ENCODE data around the gene TMEM37.

TMEM37 gene

GRCh38 chr2:119417908-119418307, 13.7 kb upstream of the TMEM37 start:
- DNase-seq (ENCODE audit: low read depth in 2 of 2) = no peak

GRCh38 chr2:119419065-119419464, 12.6 kb upstream of the TMEM37 start:
- no peak for DNase-seq (ENCODE audit: low read depth in 2 of 2)

- no peak for DNase-seq (ENCODE audit: low read depth in 2 of 2)
Measured at GRCh38 chr2:119419803-119420508, 11.7 kb upstream of the TMEM37 start.

GRCh38 chr2:119421304-119421703, 10.3 kb upstream of the TMEM37 start:
- DNase-seq (ENCODE audit: low read depth in 2 of 2) = no peak

GRCh38 chr2:119421741-119422140, 9.9 kb upstream of the TMEM37 start:
- no peak for DNase-seq (ENCODE audit: low read depth in 2 of 2)

- DNase-seq (ENCODE audit: low read depth in 2 of 2) = no peak
Measured at GRCh38 chr2:119422360-119423107, 9.1 kb upstream of the TMEM37 start.

GRCh38 chr2:119423108-119423444, 8.6 kb upstream of the TMEM37 start:
- no peak for DNase-seq (ENCODE audit: low read depth in 2 of 2)

GRCh38 chr2:119423811-119424210, 7.8 kb upstream of the TMEM37 start:
- no peak for DNase-seq (ENCODE audit: low read depth in 2 of 2)

- no peak for DNase-seq (ENCODE audit: low read depth in 2 of 2)
Measured at GRCh38 chr2:119424284-119425118, 7.2 kb upstream of the TMEM37 start.

- no peak for DNase-seq (ENCODE audit: low read depth in 2 of 2)
Measured at GRCh38 chr2:119425119-119425405, 6.6 kb upstream of the TMEM37 start.

GRCh38 chr2:119425620-119426395, 5.8 kb upstream of the TMEM37 start:
- no peak for DNase-seq (ENCODE audit: low read depth in 2 of 2)

- no peak for DNase-seq (ENCODE audit: low read depth in 2 of 2)
Measured at GRCh38 chr2:119426396-119426675, 5.3 kb upstream of the TMEM37 start.

- no peak for DNase-seq (ENCODE audit: low read depth in 2 of 2)
Measured at GRCh38 chr2:119426801-119427395, 4.8 kb upstream of the TMEM37 start.

- DNase-seq (ENCODE audit: low read depth in 2 of 2) = no peak
Measured at GRCh38 chr2:119427756-119428155, 3.9 kb upstream of the TMEM37 start.

GRCh38 chr2:119428488-119429224, 3.0 kb upstream of the TMEM37 start:
- DNase-seq (ENCODE audit: low read depth in 2 of 2) = no peak

- no peak for DNase-seq (ENCODE audit: low read depth in 2 of 2)
Measured at GRCh38 chr2:119429225-119429981, 2.3 kb upstream of the TMEM37 start.

- DNase-seq (ENCODE audit: low read depth in 2 of 2) = no peak
Measured at GRCh38 chr2:119430023-119430498, 1.6 kb upstream of the TMEM37 start.

GRCh38 chr2:119431976-119432850, 559 bp downstream of the TMEM37 start:
- DNase-seq (ENCODE audit: low read depth in 2 of 2) = no peak

- DNase-seq (ENCODE audit: low read depth in 2 of 2) = no peak
Measured at GRCh38 chr2:119432851-119433522, 1.3 kb downstream of the TMEM37 start.
